HG03442 (cell line): ENCODE results near the gene FUCA2.

Source experiments
- ATAC-seq: cut with Tn5 transposase; IDR thresholded peaks from one replicate; pipeline ENCODE4 v1.9.1; 2021; ENCODE audit warnings: mild to moderate bottlenecking, moderate library complexity; ENCODE audit not compliant: unreplicated experiment

Gene FUCA2, protein sequence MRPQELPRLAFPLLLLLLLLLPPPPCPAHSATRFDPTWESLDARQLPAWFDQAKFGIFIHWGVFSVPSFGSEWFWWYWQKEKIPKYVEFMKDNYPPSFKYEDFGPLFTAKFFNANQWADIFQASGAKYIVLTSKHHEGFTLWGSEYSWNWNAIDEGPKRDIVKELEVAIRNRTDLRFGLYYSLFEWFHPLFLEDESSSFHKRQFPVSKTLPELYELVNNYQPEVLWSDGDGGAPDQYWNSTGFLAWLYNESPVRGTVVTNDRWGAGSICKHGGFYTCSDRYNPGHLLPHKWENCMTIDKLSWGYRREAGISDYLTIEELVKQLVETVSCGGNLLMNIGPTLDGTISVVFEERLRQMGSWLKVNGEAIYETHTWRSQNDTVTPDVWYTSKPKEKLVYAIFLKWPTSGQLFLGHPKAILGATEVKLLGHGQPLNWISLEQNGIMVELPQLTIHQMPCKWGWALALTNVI

DNA sequence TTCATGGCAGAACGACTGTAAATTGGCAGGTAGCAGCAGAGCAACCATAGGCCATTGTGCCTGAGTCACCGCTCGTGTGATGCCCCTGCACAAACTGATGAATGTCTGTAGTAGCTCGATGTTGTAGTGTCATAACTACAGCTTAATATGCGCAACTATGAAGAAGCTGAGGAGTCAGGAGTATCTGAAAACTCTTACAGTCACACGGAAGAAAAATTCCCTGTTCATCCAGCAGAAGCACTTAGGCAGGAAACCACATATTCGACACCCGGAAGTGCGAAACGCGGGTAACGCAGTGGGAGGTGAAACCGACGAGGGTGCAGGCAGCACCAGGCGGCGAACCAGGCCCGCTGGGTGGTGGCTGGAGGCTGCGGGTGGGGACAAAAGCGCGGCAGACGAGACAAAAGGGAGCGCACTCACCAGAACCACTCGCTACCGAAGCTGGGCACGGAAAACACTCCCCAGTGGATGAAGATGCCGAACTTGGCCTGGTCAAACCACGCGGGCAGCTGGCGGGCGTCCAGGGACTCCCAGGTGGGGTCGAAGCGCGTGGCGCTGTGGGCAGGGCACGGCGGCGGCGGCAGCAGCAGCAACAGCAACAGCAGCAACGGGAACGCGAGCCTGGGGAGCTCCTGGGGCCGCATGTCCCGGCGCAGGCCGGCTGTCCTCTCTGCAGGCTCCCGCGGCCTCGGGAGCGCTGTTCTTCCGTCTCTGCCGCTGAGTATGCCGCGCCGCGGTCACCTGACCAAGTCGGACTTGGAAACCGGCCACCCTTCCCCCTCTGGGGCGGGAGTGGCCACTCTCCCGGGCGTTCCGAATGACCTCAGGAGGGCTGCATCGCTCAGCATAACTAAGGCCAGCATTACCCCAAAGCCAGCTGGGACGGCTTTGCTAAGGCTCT lies at the start of gene FUCA2:
Gene FUCA2 (minus strand): TSS at position 730 of the 901 bp plus-strand sequence. CDS start 86 bp downstream, at position 644.
- peak; percentile 56 for ATAC-seq

DNA sequence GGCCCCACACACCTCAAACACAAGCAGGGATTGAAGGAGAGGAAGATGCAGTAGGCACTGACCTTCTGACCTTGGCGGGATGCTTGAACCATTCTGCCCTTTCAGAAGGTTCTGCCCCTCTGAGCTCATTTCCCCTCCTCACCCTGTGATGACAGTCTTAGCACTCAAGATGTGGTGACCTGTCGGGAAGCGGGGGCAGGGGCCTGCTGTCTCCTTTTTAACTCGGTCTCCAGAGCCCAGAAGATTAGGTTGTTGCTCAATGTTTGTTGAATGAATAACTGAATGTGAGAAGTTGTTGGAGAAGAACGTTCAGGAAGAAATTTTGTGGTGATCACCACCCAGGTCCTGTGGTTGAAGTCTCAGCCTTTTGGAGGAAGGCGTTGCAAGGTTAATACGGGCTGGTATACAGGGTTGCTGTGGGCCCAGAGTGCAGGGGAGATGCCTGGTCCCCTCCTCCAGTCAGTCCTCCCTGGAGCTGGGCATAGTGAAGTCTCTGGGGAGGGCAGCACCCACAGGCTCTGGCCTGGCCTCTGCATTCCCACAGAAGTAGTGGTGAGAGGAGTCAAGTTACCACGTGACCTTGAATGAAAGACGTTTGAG lies 49.7 kb upstream of the FUCA2 start:
- ATAC-seq = no peak

DNA sequence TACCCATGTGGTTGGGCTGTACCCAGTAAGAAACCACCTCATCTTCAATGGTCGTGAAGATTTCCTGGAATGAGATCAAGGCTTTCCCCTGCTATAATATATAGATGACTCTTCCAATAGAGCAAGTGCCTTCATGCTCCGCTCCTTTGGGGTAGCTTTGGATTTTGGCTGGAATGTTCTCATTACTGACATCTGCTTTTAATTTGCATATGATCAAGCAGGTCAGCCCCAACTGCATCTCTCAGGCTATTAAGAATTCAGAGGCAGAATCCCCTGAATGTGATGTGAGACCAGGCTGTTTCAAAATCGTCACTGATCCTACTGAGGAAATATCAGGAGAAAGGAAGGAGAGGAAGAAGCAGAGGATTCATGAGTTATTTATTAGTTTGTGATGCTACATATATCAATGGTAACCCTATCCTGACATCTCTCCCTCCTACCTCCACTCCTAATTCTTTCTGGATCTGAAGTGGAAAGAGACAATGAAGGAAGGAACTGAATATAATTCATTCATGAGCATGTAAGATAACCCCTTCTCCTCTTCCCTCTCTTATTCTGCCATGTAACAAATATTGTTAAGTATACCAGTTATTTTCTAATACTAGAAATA lies 47.6 kb upstream of the FUCA2 start:
- no peak for ATAC-seq

DNA sequence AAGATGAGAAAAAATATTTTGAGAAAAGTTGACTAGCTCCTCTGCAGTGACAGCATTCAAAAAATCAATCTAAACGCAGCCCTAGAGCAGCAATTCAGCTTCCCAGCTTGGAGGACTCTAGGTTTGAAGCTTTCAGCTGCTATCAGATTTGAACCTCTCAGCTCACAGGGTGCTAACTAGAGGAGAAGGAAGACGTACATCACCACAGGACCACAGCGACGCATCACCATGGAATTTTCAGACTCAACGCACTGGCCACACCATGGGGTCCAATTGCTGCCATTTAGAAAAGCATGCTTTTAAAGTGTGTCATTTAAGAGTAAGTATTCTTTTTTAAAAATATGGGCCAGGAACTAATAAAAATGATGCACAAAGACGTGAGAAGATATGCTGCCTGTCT lies 45.0 kb upstream of the FUCA2 start:
- no peak for ATAC-seq

DNA sequence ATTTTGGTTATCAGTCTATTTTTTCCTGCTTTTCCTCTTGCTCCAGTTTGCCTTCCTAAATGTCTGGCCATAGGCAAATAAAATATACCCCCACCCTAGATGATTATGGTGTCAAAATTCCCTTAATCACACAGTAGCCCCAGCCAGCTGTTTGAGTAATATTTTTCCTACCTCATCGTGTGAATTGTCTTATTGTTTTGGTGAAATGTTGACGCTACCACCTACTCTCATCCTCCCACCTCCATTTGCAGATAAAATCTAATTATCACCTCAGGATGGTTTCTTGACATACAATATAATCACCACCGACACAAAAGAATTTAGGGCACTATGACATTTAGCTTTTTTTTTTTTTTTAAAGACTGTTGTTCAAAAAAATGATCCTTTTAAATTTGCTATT lies 44.1 kb upstream of the FUCA2 start:
- ATAC-seq = no peak

DNA sequence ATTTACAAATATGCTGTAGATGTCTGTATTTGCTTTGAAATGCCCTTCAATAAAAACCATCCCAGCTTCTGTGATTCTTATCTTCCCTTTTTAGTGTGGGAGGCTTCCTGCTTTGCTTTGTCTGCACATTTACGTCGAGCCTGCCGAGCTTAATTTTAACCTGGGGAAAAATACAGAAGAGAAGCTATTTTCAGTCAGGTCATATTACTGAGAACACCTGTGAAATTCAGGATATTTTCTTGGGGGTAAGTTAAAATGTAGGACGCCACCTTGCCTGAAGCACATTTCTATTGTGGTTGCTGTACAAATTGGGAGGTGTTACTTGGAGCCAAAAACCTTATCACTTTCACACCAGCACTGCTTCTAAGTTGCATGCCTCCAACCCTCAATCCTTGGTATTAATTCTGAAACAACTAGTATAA lies 43.6 kb upstream of the FUCA2 start:
- no peak for ATAC-seq

DNA sequence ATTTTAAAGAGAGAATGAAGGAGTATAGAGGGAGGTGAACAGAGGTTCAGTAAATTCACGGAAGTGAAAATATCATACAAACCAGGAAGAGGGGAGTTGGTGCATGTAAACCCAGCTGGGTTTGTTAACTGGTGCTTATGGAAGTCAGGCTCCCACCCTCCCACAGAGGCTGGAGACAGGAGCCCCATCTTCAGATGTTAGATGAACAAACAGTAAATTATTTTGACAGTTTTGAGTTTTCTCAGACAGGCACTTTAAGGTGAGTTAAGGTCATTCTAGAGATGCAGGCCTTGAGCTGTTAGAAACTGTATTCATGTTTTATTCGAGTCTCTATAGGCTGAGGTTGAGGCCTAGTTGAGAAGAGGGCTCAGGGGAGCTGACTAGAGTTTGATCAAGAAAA lies 41.8 kb upstream of the FUCA2 start:
- no peak for ATAC-seq

DNA sequence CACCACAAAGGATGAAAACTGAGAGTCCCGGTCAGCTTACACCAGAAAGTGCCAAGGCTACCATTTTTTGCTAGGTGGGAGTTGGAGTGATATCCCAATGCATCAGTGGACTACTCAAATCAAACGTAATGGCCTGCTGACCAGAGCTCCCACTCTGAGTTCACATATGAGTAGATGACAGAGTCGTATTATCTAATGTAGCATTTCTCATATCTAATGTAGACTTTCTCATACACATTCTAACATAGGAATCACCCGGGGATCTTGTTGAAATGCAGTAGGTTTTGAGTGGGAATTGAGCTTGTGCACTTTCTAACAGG lies 38.4 kb upstream of the FUCA2 start:
- ATAC-seq = no peak

DNA sequence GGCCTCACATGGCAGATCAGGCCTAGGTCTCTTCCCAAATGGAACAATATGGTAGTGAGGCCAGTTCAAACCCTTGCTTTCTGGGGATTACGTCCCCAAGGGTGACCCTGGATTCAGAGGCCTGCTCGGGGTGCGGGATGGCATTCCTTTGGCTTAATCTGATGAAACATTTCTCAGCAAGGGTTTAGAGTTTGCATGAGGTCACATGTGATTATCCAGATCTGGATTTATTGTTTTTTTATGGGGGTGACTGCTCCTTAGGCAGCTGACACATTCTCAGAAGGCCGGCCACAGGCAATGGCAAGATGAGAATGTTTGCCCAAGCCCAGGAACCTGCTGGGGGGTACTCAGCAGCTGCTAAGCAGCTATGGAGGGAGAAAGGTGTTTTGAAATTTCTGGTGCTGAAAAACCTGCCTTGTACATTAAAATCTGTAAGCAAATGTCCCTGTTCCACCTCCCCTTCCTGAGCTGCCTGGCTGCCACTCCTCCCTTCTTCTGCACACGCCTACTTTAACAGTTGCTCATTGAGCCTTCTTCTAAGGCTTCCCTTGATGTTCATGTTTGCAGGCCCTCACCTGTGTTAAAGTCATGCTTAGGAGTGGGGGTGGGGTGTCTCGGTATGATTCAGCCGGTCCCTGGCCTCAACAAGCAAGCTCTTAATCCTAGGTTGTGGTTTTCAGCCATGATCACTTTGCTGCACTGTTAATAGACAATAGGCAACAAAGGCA lies 37.9 kb upstream of the FUCA2 start:
- ATAC-seq = peak; percentile 63

DNA sequence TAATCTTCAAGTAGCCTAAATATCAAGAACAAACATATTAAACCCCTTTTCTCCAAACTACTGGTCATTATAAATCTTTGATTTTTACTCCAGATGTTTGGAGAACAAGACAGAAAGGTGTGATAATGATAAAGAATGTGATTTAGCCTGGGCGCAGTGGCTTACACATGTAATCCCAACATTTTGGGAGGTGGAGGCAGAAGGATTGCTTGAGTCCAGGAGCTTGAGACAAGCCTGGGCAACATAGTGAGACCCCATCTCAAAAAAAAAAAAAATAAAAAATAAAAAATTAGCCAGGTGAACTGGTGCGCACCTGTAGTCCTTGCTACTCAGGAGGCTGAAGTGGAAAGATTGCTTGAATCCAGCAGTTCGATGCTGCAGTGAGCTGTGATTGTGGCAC lies 35.1 kb upstream of the FUCA2 start:
- ATAC-seq = no peak

DNA sequence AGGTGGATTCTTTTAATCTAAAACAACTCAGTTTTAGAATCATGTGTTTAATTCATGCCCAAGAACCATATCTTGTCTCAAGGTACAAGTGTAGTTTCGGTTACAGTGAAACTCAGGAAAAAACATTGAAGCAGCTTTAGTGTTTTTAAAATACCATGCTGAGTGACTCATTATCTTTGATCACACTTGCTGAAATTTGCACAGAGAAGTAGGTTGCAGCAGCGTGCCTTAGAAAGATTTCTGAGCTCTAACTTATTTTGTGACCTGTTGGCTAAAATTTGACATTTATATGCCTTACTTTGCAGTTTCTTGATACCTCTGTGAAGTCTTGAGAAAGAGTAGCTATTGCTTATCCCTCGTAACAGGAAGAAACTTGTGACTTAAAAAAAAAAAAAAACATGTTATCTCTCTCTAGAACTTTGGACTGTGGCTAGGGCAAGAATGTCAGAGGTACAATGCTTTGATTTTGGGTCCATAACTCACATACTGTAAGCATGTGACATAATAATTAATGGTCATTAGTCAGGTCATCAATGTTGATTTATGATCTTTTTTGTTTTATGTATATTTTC lies 34.5 kb upstream of the FUCA2 start:
- no peak for ATAC-seq

DNA sequence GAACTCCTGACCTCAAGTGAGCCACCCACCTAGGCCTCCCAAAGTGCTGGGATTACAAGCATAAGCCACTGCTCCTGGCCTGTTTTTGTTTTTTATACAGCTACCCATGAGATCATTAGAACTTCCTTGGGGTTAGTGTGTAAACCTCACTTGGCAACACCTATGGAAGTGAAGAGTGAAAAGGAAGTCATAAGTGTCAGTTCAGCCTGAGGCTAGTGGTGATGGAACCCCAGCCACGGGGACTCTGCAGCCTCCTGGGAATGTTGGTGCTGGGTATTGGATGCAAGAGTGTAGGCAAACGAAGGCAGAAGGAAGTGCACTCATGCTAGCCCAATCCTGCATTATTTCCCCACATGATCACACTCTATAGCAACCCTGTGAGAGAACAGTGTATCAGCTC lies 33.6 kb upstream of the FUCA2 start:
- ATAC-seq = no peak

DNA sequence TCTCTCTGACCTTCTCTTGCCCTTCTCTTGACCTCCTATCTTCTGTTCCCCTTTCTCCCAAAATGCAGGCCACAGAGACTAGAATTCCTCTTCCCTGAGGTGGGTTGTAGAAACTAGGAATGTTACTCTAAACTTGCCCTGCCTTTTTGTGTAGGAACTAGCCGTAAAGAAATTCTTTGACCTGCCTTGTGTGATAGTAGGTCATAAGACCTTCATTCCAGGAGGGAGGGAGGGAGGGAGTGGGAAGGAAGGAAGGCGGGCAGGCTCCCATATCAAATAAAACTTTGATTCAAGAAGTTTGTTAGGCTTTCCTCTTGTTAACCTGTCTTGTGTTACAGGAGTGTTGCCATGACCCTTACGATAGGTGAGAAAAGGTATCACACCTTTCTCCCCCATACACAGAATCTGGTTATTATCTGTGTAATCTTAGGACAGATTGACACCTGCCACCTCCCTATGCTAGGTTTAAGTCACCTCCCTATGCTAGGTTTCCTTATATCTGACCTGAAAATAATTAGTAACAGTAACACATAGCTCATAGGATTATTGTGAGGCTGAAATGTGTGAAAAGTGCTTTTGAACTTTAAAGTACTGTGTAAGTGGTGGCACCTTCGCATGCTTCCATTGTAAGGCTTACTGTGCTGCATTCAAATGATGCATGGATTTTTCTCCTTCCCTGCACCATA lies 32.6 kb upstream of the FUCA2 start:
- ATAC-seq = no peak

DNA sequence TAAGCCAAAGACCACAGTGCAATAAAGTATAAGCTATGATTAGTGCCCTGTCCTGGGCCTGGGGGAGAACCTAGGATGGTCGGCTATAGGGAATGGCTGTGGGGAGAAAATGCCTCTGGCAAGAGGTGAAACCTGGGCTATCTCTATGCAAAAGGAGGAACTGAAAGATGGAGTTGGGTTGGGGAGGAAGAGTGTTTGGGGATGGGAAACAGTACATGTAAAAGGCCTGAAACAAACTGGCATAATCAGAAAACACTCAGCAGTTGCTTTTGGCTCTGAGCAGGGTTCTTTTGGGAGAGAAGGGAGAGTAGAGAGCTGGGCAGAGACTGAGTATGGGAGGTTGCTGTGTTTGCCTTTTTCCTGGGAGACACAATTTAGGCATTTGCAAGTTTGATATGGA lies 31.9 kb upstream of the FUCA2 start:
- ATAC-seq = no peak

DNA sequence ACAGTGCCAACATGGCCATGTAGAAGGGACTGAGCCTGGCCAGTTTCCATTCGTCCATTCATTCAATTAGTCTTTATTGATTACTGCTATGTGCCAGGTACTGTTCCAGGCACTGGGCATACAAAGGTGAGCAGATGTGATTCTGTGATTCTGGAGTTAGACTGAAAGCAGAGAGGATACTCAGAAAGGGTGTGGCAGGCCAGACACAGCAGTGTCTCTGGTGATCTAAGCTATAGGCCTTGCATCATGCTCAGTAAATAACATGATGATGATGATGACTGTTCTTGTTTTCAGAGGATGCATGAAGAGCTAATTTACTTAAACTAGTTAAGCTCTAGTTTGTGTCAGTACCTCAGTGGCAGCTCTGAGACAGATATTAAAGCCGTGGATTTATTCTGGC lies 31.4 kb upstream of the FUCA2 start:
- no peak for ATAC-seq

DNA sequence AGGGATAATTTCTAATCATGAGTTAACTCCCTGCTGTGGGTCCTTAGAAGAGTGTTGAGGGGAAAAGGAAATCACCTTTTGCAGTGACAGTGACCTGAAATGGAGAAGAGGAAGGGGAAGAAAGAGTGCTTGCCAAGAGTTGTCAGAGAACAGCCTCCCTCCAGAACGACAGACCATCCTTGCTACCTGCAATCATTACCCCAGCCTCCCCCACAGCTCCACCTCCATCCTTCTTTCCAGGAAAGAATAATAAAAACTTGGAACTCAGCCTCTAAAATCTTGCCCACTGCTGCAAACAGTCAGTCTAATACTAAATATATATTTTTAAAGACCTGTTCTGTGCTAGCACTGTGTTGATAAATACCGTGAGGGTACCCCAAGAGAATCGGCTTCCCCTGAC lies 28.7 kb upstream of the FUCA2 start:
- ATAC-seq = no peak

DNA sequence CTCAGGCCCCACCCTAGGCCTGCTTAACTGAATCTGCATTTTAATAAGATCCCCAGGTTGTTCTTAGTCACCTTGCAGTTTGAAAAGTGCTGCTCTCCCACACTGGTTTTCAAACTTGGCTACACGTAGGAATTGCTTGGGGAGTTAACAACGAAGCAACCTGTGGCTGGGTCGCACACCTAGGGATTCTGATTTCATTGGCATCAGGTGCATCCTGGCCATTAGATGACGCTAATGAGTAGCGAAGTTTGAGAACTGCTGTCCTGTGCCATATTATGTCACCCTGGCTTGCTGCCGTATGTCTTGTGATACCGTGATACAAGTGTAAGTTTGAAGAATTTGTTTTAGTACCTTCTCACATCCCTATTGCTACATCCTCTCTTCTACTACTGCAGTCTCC lies 28.2 kb upstream of the FUCA2 start:
- no peak for ATAC-seq

DNA sequence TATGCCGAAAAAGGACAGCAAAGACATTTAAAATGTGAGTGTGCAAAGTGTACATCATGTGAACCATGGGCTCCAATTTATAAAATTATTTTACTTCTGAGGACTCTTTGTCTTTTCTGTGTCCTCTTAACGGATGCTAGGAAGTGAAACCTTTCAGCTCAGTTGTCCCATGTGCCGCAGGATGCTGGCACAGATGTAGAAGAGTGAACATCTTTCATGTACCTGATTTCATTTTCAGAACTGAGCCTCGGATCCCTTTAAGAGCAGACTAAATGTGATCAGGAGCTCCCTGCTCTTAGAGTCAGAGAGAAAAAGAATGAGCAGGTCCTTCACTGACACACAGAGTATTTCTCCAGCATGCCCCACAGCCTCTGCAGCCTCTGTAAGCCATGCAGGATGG lies 27.6 kb upstream of the FUCA2 start:
- ATAC-seq = no peak

DNA sequence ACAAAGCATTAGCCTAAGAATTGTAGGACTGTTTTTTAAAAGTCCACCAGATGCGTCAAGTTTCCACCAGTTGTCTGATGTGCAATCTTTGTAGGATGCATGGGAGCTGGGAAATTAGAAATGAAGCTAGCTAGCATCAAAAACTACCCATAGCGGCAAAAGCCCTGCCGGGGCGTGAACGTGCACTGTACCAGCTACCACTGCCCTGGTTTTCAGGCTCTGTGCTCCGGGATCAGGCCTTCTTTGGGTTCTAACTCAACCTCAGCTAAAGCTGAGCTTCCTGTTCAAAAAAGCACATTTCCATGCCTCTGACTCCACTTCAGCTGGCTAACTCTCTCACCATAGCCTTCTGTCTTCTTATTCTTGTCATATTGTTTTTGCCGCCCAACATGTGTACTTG lies 26.9 kb upstream of the FUCA2 start:
- ATAC-seq = no peak
